Osteocyte (in vitro differentiated cells): ENCODE measurements around the gene NFIB. TPM values are rescaled to one million over a fixed set of nuclear protein-coding genes. Genes with fewer than 3 reads are reported as not detected.

Experiments
- DNase-seq: peaks from one replicate; pipeline ENCODE4 v3.0.0; 2021; ENCODE audit warnings: mixed read lengths; ENCODE audit not compliant: unreplicated experiment; ENCODE audit errors: extremely low spot score
- H3K27ac Mint-ChIP-seq: one replicate; pipeline ENCODE4 v1.8.0; 2021; ENCODE audit warnings: mild to moderate bottlenecking, mixed read lengths; ENCODE audit not compliant: unreplicated experiment
- H3K27me3 Mint-ChIP-seq: one replicate; pipeline ENCODE4 v1.8.0; 2021; ENCODE audit warnings: mixed read lengths; ENCODE audit not compliant: unreplicated experiment
- H3K36me3 Mint-ChIP-seq: one replicate; pipeline ENCODE4 v1.8.0; 2021; ENCODE audit warnings: mixed read lengths; ENCODE audit not compliant: unreplicated experiment
- H3K4me1 Mint-ChIP-seq: one replicate; pipeline ENCODE4 v1.8.0; 2021; ENCODE audit warnings: mixed read lengths; ENCODE audit not compliant: unreplicated experiment
- H3K4me3 Mint-ChIP-seq: one replicate; pipeline ENCODE4 v1.8.0; 2021; ENCODE audit warnings: mild to moderate bottlenecking, moderate library complexity, mixed read lengths; ENCODE audit not compliant: unreplicated experiment
- H3K9me3 Mint-ChIP-seq: one replicate; pipeline ENCODE4 v1.8.0; 2021; ENCODE audit warnings: mixed read lengths; ENCODE audit not compliant: unreplicated experiment
- CTCF ChIP-seq: fragments of 200-600 bp; sonication (generic); IDR thresholded peaks from 2 replicates; pipeline ENCODE4 v1.5.0; 2021; ENCODE audit warnings: antibody characterized with exemption, mild to moderate bottlenecking, moderate library complexity
- total RNA-seq: library from RNA; stranded (reverse); gene quantifications from 2 replicates; pipeline ENCODE4 v1.2.1, GENCODE V29; 2021

Gene NFIB
- total RNA-seq, 1 donor from 2014 or later: 36.1 TPM

- no peak for TF ChIP-seq CTCF
- Mint-ChIP-seq H3K4me3 (no peak overlapping the region), H3K36me3 (peaks cover 20% of the 10 kb centered on the region), H3K9me3 (no peaks in the 10 kb centered on the region), H3K27me3 (no peaks in the 10 kb centered on the region), H3K4me1 (no peaks in the 10 kb centered on the region), H3K27ac (no peak overlapping the region)
- DNase-seq: no peak
These were observed 13.4 kb downstream of the NFIB start for GRCh38 chr9:14300588-14300987.

- Mint-ChIP-seq H3K9me3 (no peaks in the 10 kb centered on the region), H3K36me3 (peaks cover 14% of the 10 kb centered on the region), H3K27me3 (no peaks in the 10 kb centered on the region), H3K4me1 (no peaks in the 10 kb centered on the region), H3K27ac (no peak overlapping the region), H3K4me3 (no peak overlapping the region)
- no peak for DNase-seq
- no peak for TF ChIP-seq CTCF
These were observed 13.9 kb downstream of the NFIB start for GRCh38 chr9:14300040-14300439.

- TF ChIP-seq CTCF: no peak
- H3K27ac Mint-ChIP-seq: no peak overlapping the region
These were observed 15.3 kb downstream of the NFIB start for GRCh38 chr9:14298601-14299022.

GRCh38 chr9:14296495-14297113, 17.3 kb downstream of the NFIB start:
- DNase-seq: no peak
- Mint-ChIP-seq H3K4me1 (peaks cover 10% of the 10 kb centered on the region), H3K36me3 (peaks cover 13% of the 10 kb centered on the region), H3K27me3 (no peaks in the 10 kb centered on the region), H3K27ac (no peak overlapping the region), H3K4me3 (no peak overlapping the region), H3K9me3 (no peaks in the 10 kb centered on the region)
- TF ChIP-seq CTCF: no peak

More at GRCh38 chr9:14298601-14299022, 15.3 kb downstream of the NFIB start:
- no peak for DNase-seq
- Mint-ChIP-seq H3K9me3 (no peaks in the 10 kb centered on the region), H3K4me3 (no peak overlapping the region), H3K36me3 (peaks cover 13% of the 10 kb centered on the region), H3K4me1 (peaks cover 3% of the 10 kb centered on the region), H3K27me3 (no peaks in the 10 kb centered on the region)

- no peak overlapping the region for H3K27ac Mint-ChIP-seq
These were observed 19.3 kb downstream of the NFIB start for GRCh38 chr9:14294659-14295058.

More at GRCh38 chr9:14294659-14295058, 19.3 kb downstream of the NFIB start:
- no peak for DNase-seq
- Mint-ChIP-seq H3K9me3 (no peaks in the 10 kb centered on the region), H3K4me3 (no peak overlapping the region), H3K27me3 (no peaks in the 10 kb centered on the region), H3K4me1 (peaks cover 10% of the 10 kb centered on the region), H3K36me3 (peaks cover 10% of the 10 kb centered on the region)
- no peak for TF ChIP-seq CTCF
